Vagina (tissue), 2 donors: ENCODE results near the gene RNH1.

Experiments used
- CTCF ChIP-seq, 3 experiments: fragments of 450-650 bp in 2 of 3; fragments of 200-600 bp in 1 of 3; sonication (generic) in 1 of 3; IDR thresholded peaks; one replicate each; pipeline ENCODE4 v1.5.1; 2017 to 2019; ENCODE audit warnings: antibody characterized with exemption in 3 of 3, mild to moderate bottlenecking in 2 of 3, moderate library complexity in 2 of 3
- POLR2AphosphoS5 ChIP-seq, 2 donors: sonication (generic); formaldehyde crosslinking; IDR thresholded peaks; one replicate each; pipeline ENCODE4 v1.9.0; 2017; ENCODE audit warnings: antibody characterized with exemption in 2 of 2, mild to moderate bottlenecking in 2 of 2, low read depth in 1 of 2; ENCODE audit not compliant: insufficient read depth in 1 of 2

GRCh38 chr11:488579-488978 lies 18.5 kb downstream of the RNH1 start:
- TF ChIP-seq CTCF (IDR thresholded peaks at IDR 0.05), result no peak
- no peak for TF ChIP-seq POLR2AphosphoS5 (IDR thresholded peaks at IDR 0.05; ENCODE audit: insufficient read depth in 1 of 2, low read depth in 1 of 2)
